SK-N-SH (cell line): ENCODE results near the gene XCR1. TPM values are rescaled to one million over a fixed set of nuclear protein-coding genes. Genes with fewer than 3 reads are reported as not detected.

Source experiments
- CTCF ChIA-PET: fragments of 300-600, 350-600 bp; formaldehyde crosslinking; extraction: SDS; loops from one replicate; lab custom pipeline; 2021; lab: Yijun Ruan, JAX
- POLR2A ChIA-PET: fragments of 350-600 bp; sonication (Branson Sonifier 250); formaldehyde crosslinking; extraction: SDS; loops from one replicate; lab custom pipeline; 2020; ENCODE audit warnings: antibody characterized with exemption, inconsistent platforms; lab: Yijun Ruan, JAX
- DNase-seq: peaks from one replicate; pipeline ENCODE4 v3.0.0; 2012
- H2AFZ ChIP-seq: fragments of 200-600 bp; sonication (generic); 2 replicates; pipeline ENCODE4 v1.8.1; 2016; ENCODE audit warnings: antibody characterized with exemption, mild to moderate bottlenecking, low read depth
- H3F3A ChIP-seq: fragments of 200-600 bp; sonication (generic); replicated peaks from 2 replicates; pipeline ENCODE3; 2016; ENCODE audit warnings: antibody characterized with exemption, mild to moderate bottlenecking; ENCODE audit not compliant: insufficient read depth
- H3K27ac ChIP-seq, 2 experiments: fragments of 200-500 bp in 1 of 2; fragments of 200-600 bp in 1 of 2; sonication (Bioruptor generic) in 1 of 2; sonication (generic), shearing (Covaris generic) in 1 of 2; 2 replicates each; pipeline versions ENCODE4 v1.5.1 to v1.6.1; 2014 to 2016; ENCODE audit warnings: low read depth in 2 of 2, inconsistent platforms in 1 of 2, low read length in 1 of 2, mild to moderate bottlenecking in 1 of 2, mixed read lengths in 1 of 2
- H3K27me3 ChIP-seq: fragments of 200-600 bp; sonication (generic), shearing (Covaris generic); 2 replicates; pipeline ENCODE4 v1.6.1; 2016; ENCODE audit warnings: mixed run types; ENCODE audit not compliant: insufficient read depth
- H3K36me3 ChIP-seq, 2 experiments: fragments of 200-500 bp in 1 of 2; fragments of 200-600 bp in 1 of 2; sonication (Bioruptor generic) in 1 of 2; sonication (generic) in 1 of 2; replicated peaks in 1 of 2; 2 replicates each; pipeline versions ENCODE3 to v1.5.1; 2014 to 2016; ENCODE audit warnings: low read length in 1 of 2, mild to moderate bottlenecking in 1 of 2; ENCODE audit not compliant: insufficient read depth in 2 of 2, control insufficient read depth in 1 of 2
- H3K4me1 ChIP-seq, 2 experiments: fragments of 200-500 bp in 1 of 2; fragments of 200-600 bp in 1 of 2; sonication (Bioruptor generic) in 1 of 2; sonication (generic), shearing (Covaris generic) in 1 of 2; 2 replicates each; pipeline versions ENCODE4 v1.5.1 to v1.6.1; 2014 to 2016; ENCODE audit warnings: low read depth in 1 of 2, low read length in 1 of 2, mixed run types in 1 of 2; ENCODE audit not compliant: insufficient read depth in 2 of 2, control insufficient read depth in 1 of 2
- H3K4me2 ChIP-seq: fragments of 200-600 bp; sonication (generic), shearing (Covaris generic); 2 replicates; pipeline ENCODE4 v1.6.1; 2017; ENCODE audit warnings: mixed run types
- H3K4me3 ChIP-seq, 2 experiments: fragments of 200-500 bp in 1 of 2; fragments of 200-600 bp in 1 of 2; sonication (Bioruptor generic) in 1 of 2; sonication (generic), shearing (Covaris generic) in 1 of 2; 2 replicates each; pipeline versions ENCODE4 v1.5.1 to v1.8.1; 2014 to 2016; ENCODE audit warnings: low read depth in 2 of 2, inconsistent platforms in 1 of 2, low read length in 1 of 2, mild to moderate bottlenecking in 1 of 2, mixed read lengths in 1 of 2, moderate library complexity in 1 of 2
- H3K79me2 ChIP-seq: fragments of 200-600 bp; sonication (generic); 2 replicates; pipeline ENCODE4 v1.8.1; 2017; ENCODE audit warnings: mild to moderate bottlenecking; ENCODE audit not compliant: insufficient read depth
- H3K9ac ChIP-seq: fragments of 200-600 bp; sonication (generic); 2 replicates; pipeline ENCODE4 v1.6.1; 2017; ENCODE audit warnings: mixed run types
- H3K9me2 ChIP-seq: fragments of 200-600 bp; sonication (generic); 2 replicates; pipeline ENCODE4 v1.6.1; 2017; ENCODE audit warnings: mixed run types
- H3K9me3 ChIP-seq: fragments of 200-600 bp; sonication (generic); 2 replicates; pipeline ENCODE4 v1.6.1; 2017; ENCODE audit warnings: mixed run types, mild to moderate bottlenecking, moderate library complexity
- H4K20me1 ChIP-seq: fragments of 200-600 bp; sonication (generic); 2 replicates; pipeline ENCODE4 v1.6.1; 2017; ENCODE audit warnings: mild to moderate bottlenecking, mixed run types; ENCODE audit not compliant: insufficient read depth
- ELF1 ChIP-seq: IDR thresholded peaks from 2 replicates; pipeline ENCODE4 v1.4.0; 2012
- EZH2phosphoT487 ChIP-seq: fragments of 200-600 bp; sonication (generic); IDR thresholded peaks from 2 replicates; pipeline ENCODE4 v1.6.1; 2017; ENCODE audit warnings: low read depth, mixed run types, mild to moderate bottlenecking, antibody characterized with exemption, moderate library complexity, borderline replicate concordance
- FOSL2 ChIP-seq: IDR thresholded peaks from 2 replicates; pipeline ENCODE4 v1.4.0; 2012; ENCODE audit warnings: low read depth, mild to moderate bottlenecking, moderate library complexity, borderline replicate concordance
- FOXM1 ChIP-seq: IDR thresholded peaks from 2 replicates; pipeline ENCODE4 v1.4.0; 2012; ENCODE audit warnings: low read depth, mild to moderate bottlenecking
- GATA2 ChIP-seq: sonication (generic); formaldehyde crosslinking; IDR thresholded peaks from 2 replicates; pipeline ENCODE4 v1.5.0; 2020; ENCODE audit warnings: mild to moderate bottlenecking, missing genetic modification reagents
- IRF3 ChIP-seq: fragments of 150-350 bp; IDR thresholded peaks from 2 replicates; pipeline ENCODE4 v1.6.1; 2016; ENCODE audit warnings: mild to moderate bottlenecking, low read depth, low read length
- MAX ChIP-seq: IDR thresholded peaks from 2 replicates; pipeline ENCODE4 v1.4.0; 2012; ENCODE audit warnings: low read depth
- MEF2A ChIP-seq: IDR thresholded peaks from 2 replicates; pipeline ENCODE4 v1.4.0; 2012; ENCODE audit warnings: low read depth, borderline replicate concordance
- MXI1 ChIP-seq: IDR thresholded peaks from 2 replicates; pipeline ENCODE4 v1.6.1; 2012; ENCODE audit warnings: mild to moderate bottlenecking, low read depth, low read length, improper control_type of control experiment
- NFIC ChIP-seq: IDR thresholded peaks from 2 replicates; pipeline ENCODE4 v1.4.0; 2012; ENCODE audit warnings: borderline replicate concordance
- NRF1 ChIP-seq: IDR thresholded peaks from 2 replicates; pipeline ENCODE4 v1.6.1; 2012; ENCODE audit warnings: low read depth, mild to moderate bottlenecking, low read length
- PBX3 ChIP-seq: IDR thresholded peaks from 2 replicates; pipeline ENCODE4; 2012
- POLR2AphosphoS5 ChIP-seq: IDR thresholded peaks from 2 replicates; pipeline ENCODE4 v1.6.1; 2012; ENCODE audit warnings: low read depth, low read length
- RAD21 ChIP-seq: IDR thresholded peaks from 2 replicates; pipeline ENCODE4 v1.6.1; 2012; ENCODE audit warnings: mild to moderate bottlenecking, low read length
- REST ChIP-seq: IDR thresholded peaks from 2 replicates; pipeline ENCODE4 v1.6.1; 2012; ENCODE audit warnings: mild to moderate bottlenecking, low read depth, low read length, moderate library complexity
- SIN3A ChIP-seq: IDR thresholded peaks from 2 replicates; pipeline ENCODE4 v1.6.1; 2012; ENCODE audit warnings: low read depth, mild to moderate bottlenecking, low read length, moderate library complexity, borderline replicate concordance
- USF2 ChIP-seq: fragments of 150-350 bp; IDR thresholded peaks from 2 replicates; pipeline ENCODE4 v1.6.1; 2017; ENCODE audit warnings: antibody characterized with exemption, low read length, low read depth, borderline replicate concordance
- YY1 ChIP-seq: IDR thresholded peaks from 2 replicates; pipeline ENCODE4 v1.4.0; 2012; ENCODE audit warnings: low read depth, mild to moderate bottlenecking
- ZBTB33 ChIP-seq: IDR thresholded peaks from 2 replicates; pipeline ENCODE4 v1.4.0; 2012; ENCODE audit warnings: low read depth, borderline replicate concordance
- WGBS: methylation state at CpG from one replicate; pipeline ENCODE4 v1.1.6; 2017; ENCODE audit warnings: low lambda C conversion rate; 5-methylcytosine and 5-hydroxymethylcytosine counted together
- polyA plus RNA-seq, 3 experiments: library from polyadenylated mRNA; depleted of rRNA; stranded (reverse); fragments of >200 nt; gene quantifications; 2 replicates each; pipeline ENCODE4 v1.2.3, GENCODE V29; 2012

Gene XCR1
- polyA plus RNA-seq, 1 of the 3 experiments (the other 2 are of a cell fraction): not detected

GRCh38 chr3:46075816-46076215 is 48.5 kb upstream of the XCR1 start:
- Histone ChIP-seq H3K9me2 (no peaks in the 10 kb centered on the region), H3K4me3 (no peak overlapping the region), H3K9me3 (no peaks in the 10 kb centered on the region), H3K4me2 (no peak overlapping the region), H3K9ac (no peak overlapping the region), H3K36me3 (no peaks in the 10 kb centered on the region), H3K27me3 (0 out of 2 replicates have a peak, but pooled peaks cover 5% of the 10 kb centered on the region), H3K27ac (no peak overlapping the region), H3F3A (no peaks in the 10 kb centered on the region), H2AFZ (no peak overlapping the region), H3K4me1 (no peaks in the 10 kb centered on the region), H3K79me2 (no peaks in the 10 kb centered on the region), H4K20me1 (no peaks in the 10 kb centered on the region)
- TF ChIP-seq REST (no peak), FOXM1 (no peak), MAX (no peak), NFIC (no peak), POLR2AphosphoS5 (no peak), PBX3 (no peak), YY1 (no peak), NRF1 (no peak), MXI1 (no peak), RAD21 (no peak), FOSL2 (no peak), IRF3 (no peak), USF2 (no peak), SIN3A (no peak), GATA2 (CRISPR knock-in tag) (no peak), ELF1 (no peak), ZBTB33 (no peak), MEF2A (no peak), EZH2phosphoT487 (no peak)
- WGBS: 67% methylated on average over 1 of the region's 1 CpG
- ChIA-PET POLR2A (no interaction called here), CTCF (interaction anchor here (1.1 to 8.9 kb wide), 7 partner anchors 10 to 563 kb away, joined by 3 to 280 read pairs (median 27); partner anchors contain the start of gene CXCR6)
- DNase-seq: no peak
